H1 (cell line): ENCODE results near the gene A2ML1. TPM values are rescaled to one million over a fixed set of nuclear protein-coding genes. Genes with fewer than 3 reads are reported as not detected.

Experiments used
- ASH2L ChIP-seq: fragments of 200-600, 300-600 bp; sonication (generic); IDR thresholded peaks from one replicate; pipeline ENCODE4 v1.7.1; 2017; ENCODE audit warnings: low read length
- BACH1 ChIP-seq: IDR thresholded peaks from 2 replicates; pipeline ENCODE4 v1.6.1; 2012; ENCODE audit warnings: low read length, improper control_type of control experiment
- CBX8 ChIP-seq: fragments of 300-800, 300-1000 bp; sonication (generic); IDR thresholded peaks from 2 replicates; pipeline ENCODE4 v1.7.1; 2016; ENCODE audit warnings: low read depth, low read length, borderline replicate concordance
- CHD7 ChIP-seq: fragments of 300-600 bp; sonication (generic); IDR thresholded peaks from 2 replicates; pipeline ENCODE4 v1.7.1; 2012; ENCODE audit warnings: low read length, moderate library complexity, mild to moderate bottlenecking, inconsistent platforms; ENCODE audit not compliant: insufficient replicate concordance
- E2F6 ChIP-seq: IDR thresholded peaks from 2 replicates; pipeline ENCODE4 v1.6.1; 2012; ENCODE audit warnings: inconsistent platforms
- FOSL1 ChIP-seq: IDR thresholded peaks from 2 replicates; pipeline ENCODE4 v1.6.1; 2011; ENCODE audit warnings: mild to moderate bottlenecking, low read depth, low read length, moderate library complexity; ENCODE audit not compliant: insufficient read depth
- GTF2F1 ChIP-seq: IDR thresholded peaks from 2 replicates; pipeline ENCODE4 v1.6.1; 2012; ENCODE audit warnings: low read depth, low read length, improper control_type of control experiment, borderline replicate concordance
- MAFK ChIP-seq: IDR thresholded peaks from 2 replicates; pipeline ENCODE4 v1.6.1; 2012; ENCODE audit warnings: low read depth, mild to moderate bottlenecking, improper control_type of control experiment, low read length
- POU5F1 ChIP-seq: IDR thresholded peaks from 2 replicates; pipeline ENCODE4 v1.6.1; 2011; ENCODE audit warnings: low read depth, mild to moderate bottlenecking, low read length, moderate library complexity
- SIX5 ChIP-seq: IDR thresholded peaks from 2 replicates; pipeline ENCODE4 v1.6.1; 2011; ENCODE audit warnings: mild to moderate bottlenecking, low read depth, low read length
- ZNF274 ChIP-seq: IDR thresholded peaks from 2 replicates; pipeline ENCODE4 v1.7.0; 2012; ENCODE audit warnings: low read length, borderline replicate concordance; ENCODE audit errors: extremely low read depth
- polyA plus RNA-seq, 7 experiments: library from polyadenylated mRNA; depleted of rRNA in 3 of 7; stranded (reverse) in 5 of 7; unstranded in 2 of 7; fragments of >200 nt in 5 of 7; fragments of 200-250 nt in 2 of 7; gene quantifications; 1 replicate in 5 of 7; 2 replicates in 1 of 7; 4 replicates in 1 of 7; pipeline versions ENCODE4 v1.2.1 to v1.2.3, GENCODE V29; 2011 to 2013; ENCODE audit warnings: missing spikeins in 2 of 7, mixed read lengths in 2 of 7
- total RNA-seq: library from RNA; stranded (reverse); fragmentation: NEBNext Ultra II Directional; extraction: Animal tissue kit (Norgen Biotek cat#: 25700); gene quantifications from 2 replicates; pipeline ENCODE4 v1.2.1, GENCODE V29; 2021

A2ML1 gene
- total and polyA plus RNA-seq, 2 of the 8 experiments (the other 6 are each of a cell fraction or from before 2014, with no cell fraction given), result 10.2 to 10.3 TPM

GRCh38 chr12:8841778-8842177, 19.4 kb downstream of the A2ML1 start (continued):
- TF ChIP-seq CHD7 (no peak), POU5F1 (no peak), CBX8 (no peak), E2F6 (no peak), FOSL1 (no peak), GTF2F1 (no peak), BACH1 (no peak), ASH2L (no peak), ZNF274 (no peak), MAFK (no peak), SIX5 (no peak)
- TF ChIP-seq, all 59 proteins: peak for 0
